Endodermal cell (in vitro differentiated cells): ENCODE data around the gene ACP2. TPM values are rescaled to one million over a fixed set of nuclear protein-coding genes. Genes with fewer than 3 reads are reported as not detected.
A peak's percentile ranks its signal among the peaks of the same experiment; 100 is the strongest.

Source experiments
- DNase-seq: peaks from one replicate; pipeline ENCODE4 v3.0.0-alpha.2; 2017
- H3K27ac ChIP-seq: 2 replicates; pipeline ENCODE4 v1.5.1; 2013; ENCODE audit warnings: mild to moderate bottlenecking, low read depth, low read length, moderate library complexity
- H3K27me3 ChIP-seq: 2 replicates; pipeline ENCODE4 v1.6.1; 2013; ENCODE audit warnings: mild to moderate bottlenecking, low read length, moderate library complexity; ENCODE audit not compliant: insufficient read depth, control insufficient read depth, poor library complexity, severe bottlenecking
- H3K36me3 ChIP-seq: 2 replicates; pipeline ENCODE4 v1.7.0; 2013; ENCODE audit warnings: mild to moderate bottlenecking, low read length, moderate library complexity; ENCODE audit not compliant: control insufficient read depth, insufficient read depth
- H3K4me1 ChIP-seq: one replicate; pipeline ENCODE4 v1.7.0; 2013; ENCODE audit warnings: low read length; ENCODE audit not compliant: control insufficient read depth, insufficient read depth
- H3K4me3 ChIP-seq: 2 replicates; pipeline ENCODE4 v1.5.1; 2013; ENCODE audit warnings: mild to moderate bottlenecking, low read length, moderate library complexity
- H3K9ac ChIP-seq: 2 replicates; pipeline ENCODE4 v1.6.1; 2013; ENCODE audit warnings: mild to moderate bottlenecking, low read length, moderate library complexity; ENCODE audit not compliant: poor library complexity, severe bottlenecking; ENCODE audit errors: extremely low read depth
- H3K9me3 ChIP-seq: 2 replicates; pipeline ENCODE4 v1.6.1; 2013; ENCODE audit warnings: mild to moderate bottlenecking, low read length, moderate library complexity; ENCODE audit not compliant: control insufficient read depth
- H3K27ac Mint-ChIP-seq: 2 replicates; pipeline ENCODE4 v1.8.0; 2020; ENCODE audit warnings: mixed read lengths
- H3K27me3 Mint-ChIP-seq: 2 replicates; pipeline ENCODE4 v1.8.0; 2021; ENCODE audit warnings: mild to moderate bottlenecking, mixed read lengths; ENCODE audit not compliant: insufficient read depth
- H3K36me3 Mint-ChIP-seq: 2 replicates; pipeline ENCODE4 v1.8.0; 2020; ENCODE audit warnings: low read depth, mixed read lengths
- H3K4me1 Mint-ChIP-seq: 2 replicates; pipeline ENCODE4 v1.8.0; 2020; ENCODE audit warnings: mixed read lengths
- H3K4me3 Mint-ChIP-seq: 2 replicates; pipeline ENCODE4 v1.8.0; 2020; ENCODE audit warnings: mild to moderate bottlenecking, moderate library complexity, mixed read lengths
- H3K9me3 Mint-ChIP-seq: 2 replicates; pipeline ENCODE4 v1.8.0; 2020; ENCODE audit warnings: mild to moderate bottlenecking, mixed read lengths
- CTCF ChIP-seq: fragments of 200-600 bp; sonication (generic); conservative IDR thresholded peaks from 2 replicates; pipeline ENCODE4 v1.5.0; 2021; ENCODE audit warnings: antibody characterized with exemption, mild to moderate bottlenecking
- WGBS, 2 experiments: methylation state at CpG; one replicate each; pipeline versions ENCODE4 v1.1.5 to v1.1.7; 2013; ENCODE audit warnings: missing lambda C conversion rate in 2 of 2, mixed read lengths in 1 of 2; ENCODE audit not compliant: insufficient coverage in 1 of 2, insufficient read length in 1 of 2; 5-methylcytosine and 5-hydroxymethylcytosine counted together
- total RNA-seq, 2 donors: library from RNA; stranded (reverse); fragmentation: NEBNext Ultra II Directional in 1 of 2; extraction: Animal tissue kit (Norgen Biotek cat#: 25700) in 1 of 2; gene quantifications; 2 replicates in 1 of 2; 3 replicates in 1 of 2; pipeline ENCODE4 v1.2.1, GENCODE V29; 2021

ACP2 gene
- total RNA-seq, 2 donors from 2014 or later: 42.9 to 45.9 TPM

GRCh38 chr11:47234669-47235100 lies 13.9 kb downstream of the ACP2 start:
- H3K27ac ChIP-seq: no peak overlapping the region
- H3K36me3 Mint-ChIP-seq: peaks cover 22% of the 10 kb centered on the region
- no peaks in the 10 kb centered on the region for H3K4me1 ChIP-seq
- H3K27me3 ChIP-seq: no peaks in the 10 kb centered on the region
- H3K27ac Mint-ChIP-seq: peak overlapping the region; percentile 71
- no peak overlapping the region for H3K4me3 ChIP-seq
- no peaks in the 10 kb centered on the region for H3K4me1 Mint-ChIP-seq
- no peak for DNase-seq
- H3K9me3 Mint-ChIP-seq: no peaks in the 10 kb centered on the region
- no peaks in the 10 kb centered on the region for H3K27me3 Mint-ChIP-seq
- H3K9me3 ChIP-seq: no peaks in the 10 kb centered on the region
- H3K4me3 Mint-ChIP-seq: no peak overlapping the region
- no peak overlapping the region for H3K9ac ChIP-seq
- WGBS, 2 experiments: 92 to 94% methylated on average over 10 to 12 of the region's 12 CpGs
- peaks cover 19% of the 10 kb centered on the region for H3K36me3 ChIP-seq
- TF ChIP-seq CTCF: no peak

GRCh38 chr11:47233989-47234668 lies 14.5 kb downstream of the ACP2 start:
- Mint-ChIP-seq H3K9me3 (no peaks in the 10 kb centered on the region), H3K27me3 (no peaks in the 10 kb centered on the region), H3K36me3 (peaks cover 17% of the 10 kb centered on the region), H3K4me1 (no peaks in the 10 kb centered on the region), H3K4me3 (no peak overlapping the region), H3K27ac (peak overlapping the region; percentile 71)
- no peak overlapping the region for H3K27ac ChIP-seq
- no peaks in the 10 kb centered on the region for H3K9me3 ChIP-seq
- DNase-seq: peak; percentile 76
- H3K9ac ChIP-seq: no peak overlapping the region
- 88 to 96% methylated on average over 11 of the region's 11 CpGs for WGBS, 2 experiments
- no peaks in the 10 kb centered on the region for H3K4me1 ChIP-seq
- H3K27me3 ChIP-seq: no peaks in the 10 kb centered on the region
- peaks cover 13% of the 10 kb centered on the region for H3K36me3 ChIP-seq
- H3K4me3 ChIP-seq: no peak overlapping the region
- TF ChIP-seq CTCF: peak; percentile 70

- WGBS, 2 experiments: 97 to 100% methylated on average over 1 to 4 of the region's 4 CpGs
- Histone ChIP-seq H3K27me3 (no peaks in the 10 kb centered on the region), H3K4me3 (no peak overlapping the region), H3K4me1 (no peaks in the 10 kb centered on the region), H3K27ac (no peak overlapping the region), H3K9me3 (no peaks in the 10 kb centered on the region), H3K36me3 (peaks cover 12% of the 10 kb centered on the region), H3K9ac (no peak overlapping the region)
- Mint-ChIP-seq H3K4me1 (no peaks in the 10 kb centered on the region), H3K36me3 (peaks cover 14% of the 10 kb centered on the region), H3K27ac (no peak overlapping the region), H3K9me3 (no peaks in the 10 kb centered on the region), H3K4me3 (no peak overlapping the region), H3K27me3 (no peaks in the 10 kb centered on the region)
- no peak for DNase-seq
- TF ChIP-seq CTCF: no peak
Measured at GRCh38 chr11:47233051-47233450, 15.6 kb downstream of the ACP2 start.
